Caco-2 (cell line): ENCODE measurements around the gene ECE2. TPM values are rescaled to one million over a fixed set of nuclear protein-coding genes. Genes with fewer than 3 reads are reported as not detected.

Experiments
- BruUV-seq: library from RNA; stranded (reverse); fragments of 400-500 nt; replicated peaks from 2 replicates; lab custom pipeline; 2021; lab: Mats Ljungman, UMichigan
- CTCF ChIA-PET: fragments of 300-600 bp; sonication (Branson Sonifier 250); formaldehyde crosslinking; loops from one replicate; lab custom pipeline; 2022; ENCODE audit warnings: antibody characterized with exemption; lab: Charles Lee
- POLR2A ChIA-PET: fragments of 300-600 bp; sonication (Branson Sonifier 250); formaldehyde crosslinking; loops from one replicate; lab custom pipeline; 2022; ENCODE audit warnings: antibody characterized with exemption; lab: Charles Lee
- DNase-seq, 2 experiments: peaks; one replicate each; pipeline versions ENCODE4 v3.0.0 to v3.0.0-alpha.2; 2020 to 2022
- H3K27me3 ChIP-seq: replicated peaks from 2 replicates; pipeline ENCODE4 v1.6.0; 2011; ENCODE audit warnings: low read length; ENCODE audit not compliant: control insufficient read depth, insufficient read depth
- H3K36me3 ChIP-seq: 2 replicates; pipeline ENCODE4 v1.5.1; 2011; ENCODE audit warnings: low read length; ENCODE audit not compliant: control insufficient read depth, insufficient read depth
- H3K4me1 ChIP-seq: fragments of 250-450 bp; sonication (Bioruptor Pico); 2 replicates; pipeline ENCODE4 v1.5.1; 2020; ENCODE audit warnings: mild to moderate bottlenecking
- H3K4me3 ChIP-seq: 2 replicates; pipeline ENCODE4 v1.5.1; 2011; ENCODE audit warnings: low read depth, mild to moderate bottlenecking, control low read depth, low read length
- H3K9me3 ChIP-seq: fragments of 250-450 bp; sonication (Bioruptor Pico); 2 replicates; pipeline ENCODE4 v1.5.1; 2020; ENCODE audit warnings: mild to moderate bottlenecking, moderate library complexity
- H3K27ac Mint-ChIP-seq: one replicate; pipeline ENCODE4 v1.8.0; 2022; ENCODE audit warnings: mixed read lengths; ENCODE audit not compliant: unreplicated experiment
- H3K27me3 Mint-ChIP-seq: one replicate; pipeline ENCODE4 v1.8.0; 2022; ENCODE audit warnings: mixed read lengths; ENCODE audit not compliant: insufficient read depth, unreplicated experiment
- H3K36me3 Mint-ChIP-seq: one replicate; pipeline ENCODE4 v1.8.0; 2022; ENCODE audit warnings: mild to moderate bottlenecking, mixed read lengths; ENCODE audit not compliant: insufficient read depth, unreplicated experiment
- H3K4me1 Mint-ChIP-seq: one replicate; pipeline ENCODE4 v1.8.0; 2022; ENCODE audit warnings: low read depth, mixed read lengths; ENCODE audit not compliant: unreplicated experiment
- H3K4me3 Mint-ChIP-seq: one replicate; pipeline ENCODE4 v1.8.0; 2022; ENCODE audit warnings: mild to moderate bottlenecking, moderate library complexity, mixed read lengths; ENCODE audit not compliant: unreplicated experiment
- H3K9me3 Mint-ChIP-seq: one replicate; pipeline ENCODE4 v1.8.0; 2022; ENCODE audit warnings: mixed read lengths; ENCODE audit not compliant: unreplicated experiment
- CTCF ChIP-seq, 2 experiments: fragments of 200-600 bp in 1 of 2; IDR thresholded peaks; 1 replicate in 1 of 2; 2 replicates in 1 of 2; pipeline versions ENCODE4 v1.5.1 to v1.8.0; 2011 to 2022; ENCODE audit warnings: antibody characterized with exemption in 1 of 2, control low read depth in 1 of 2, inconsistent platforms in 1 of 2, low read depth in 1 of 2, low read length in 1 of 2, mild to moderate bottlenecking in 1 of 2, moderate library complexity in 1 of 2; ENCODE audit not compliant: insufficient read depth in 1 of 2, severe bottlenecking in 1 of 2, unreplicated experiment in 1 of 2
- intact Hi-C: fragments of 100-400 bp; cut with micrococcal nuclease; formaldehyde crosslinking; loops from one replicate; pipeline ENCODE4 v1.10.0; 2022; ENCODE audit not compliant: unreplicated experiment
- total RNA-seq: library from RNA; stranded (reverse); gene quantifications from 2 replicates; pipeline ENCODE4 v1.2.3, GENCODE V29; 2022

Gene ECE2
- total RNA-seq, 1 experiment from 2014 or later, result not detected

GRCh38 chr3:184277366-184277765 lies 1.5 kb downstream of the ECE2 start:
- no peaks in the 10 kb centered on the region for H3K9me3 ChIP-seq
- Mint-ChIP-seq H3K27me3 (peaks cover 12% of the 10 kb centered on the region), H3K27ac (no peak overlapping the region), H3K4me3 (no peak overlapping the region), H3K36me3 (no peaks in the 10 kb centered on the region), H3K9me3 (no peaks in the 10 kb centered on the region), H3K4me1 (no peaks in the 10 kb centered on the region)
- ChIA-PET CTCF (interaction anchor here (1.2 kb wide), 1 partner anchor 12 kb away, joined by 4 read pairs; no protein-coding TSS in a partner anchor), POLR2A (no interaction called here)
- no peak for DNase-seq
- H3K36me3 ChIP-seq, result no peaks in the 10 kb centered on the region
- H3K27me3 ChIP-seq, result no peaks in the 10 kb centered on the region
- H3K4me3 ChIP-seq, result no peak overlapping the region
- H3K4me1 ChIP-seq, result no peaks in the 10 kb centered on the region
- no TSS peak for BruUV-seq
- intact Hi-C loops, result no loop called here
- TF ChIP-seq CTCF (IDR thresholded peaks at IDR 0.05; ENCODE audit: insufficient read depth in 1 of 2, low read depth in 1 of 2, low read length in 1 of 2, severe bottlenecking in 1 of 2, unreplicated experiment in 1 of 2), result no peak

- no peaks in the 10 kb centered on the region for H3K9me3 Mint-ChIP-seq
- Histone ChIP-seq H3K9me3 (no peaks in the 10 kb centered on the region), H3K4me1 (no peaks in the 10 kb centered on the region), H3K27me3 (no peaks in the 10 kb centered on the region), H3K4me3 (no peak overlapping the region), H3K36me3 (no peaks in the 10 kb centered on the region)
- no peaks in the 10 kb centered on the region for H3K4me1 Mint-ChIP-seq
- H3K27ac Mint-ChIP-seq, result no peak overlapping the region
- CTCF ChIA-PET, result no interaction called here
- H3K27me3 Mint-ChIP-seq, result peaks cover 13% of the 10 kb centered on the region
- BruUV-seq, result no TSS peak
- TF ChIP-seq CTCF (IDR thresholded peaks at IDR 0.05; ENCODE audit: insufficient read depth in 1 of 2, low read depth in 1 of 2, low read length in 1 of 2, severe bottlenecking in 1 of 2, unreplicated experiment in 1 of 2), result no peak
- no peak for DNase-seq
- intact Hi-C loops, result no loop called here
- POLR2A ChIA-PET, result no interaction called here
- H3K4me3 Mint-ChIP-seq, result no peak overlapping the region
- H3K36me3 Mint-ChIP-seq, result no peaks in the 10 kb centered on the region
Observed at GRCh38 chr3:184282941-184283340, 7.1 kb downstream of the ECE2 start.

GRCh38 chr3:184283681-184284080 lies 7.9 kb downstream of the ECE2 start:
- Mint-ChIP-seq H3K4me3 (no peak overlapping the region), H3K36me3 (no peaks in the 10 kb centered on the region), H3K4me1 (no peaks in the 10 kb centered on the region), H3K9me3 (no peaks in the 10 kb centered on the region), H3K27ac (no peak overlapping the region), H3K27me3 (peaks cover 13% of the 10 kb centered on the region)
- ChIA-PET POLR2A (no interaction called here), CTCF (no interaction called here)
- no TSS peak for BruUV-seq
- no peaks in the 10 kb centered on the region for H3K36me3 ChIP-seq
- TF ChIP-seq CTCF (IDR thresholded peaks at IDR 0.05; ENCODE audit: insufficient read depth in 1 of 2, low read depth in 1 of 2, low read length in 1 of 2, severe bottlenecking in 1 of 2, unreplicated experiment in 1 of 2), result no peak
- H3K4me1 ChIP-seq, result no peaks in the 10 kb centered on the region
- DNase-seq, result no peak
- no peaks in the 10 kb centered on the region for H3K9me3 ChIP-seq
- no peak overlapping the region for H3K4me3 ChIP-seq
- intact Hi-C loops, result loop anchor here (2.0 kb wide), 1 partner anchor 389 kb away; no protein-coding TSS in a partner anchor
- no peaks in the 10 kb centered on the region for H3K27me3 ChIP-seq
